HG03439 (cell line): ENCODE results near the gene LYAR.
A peak's percentile ranks its signal among the peaks of the same experiment; 100 is the strongest.

Experiments
- ATAC-seq: cut with Tn5 transposase; IDR thresholded peaks from one replicate; pipeline ENCODE4 v1.9.1; 2021; ENCODE audit warnings: mild to moderate bottlenecking, moderate library complexity; ENCODE audit not compliant: unreplicated experiment

The LYAR gene

GRCh38 chr4:4316150-4316495, 26.2 kb upstream of the LYAR start:
- ATAC-seq = no peak

- no peak for ATAC-seq
Observed at GRCh38 chr4:4315461-4316149, 25.7 kb upstream of the LYAR start.

DNA sequence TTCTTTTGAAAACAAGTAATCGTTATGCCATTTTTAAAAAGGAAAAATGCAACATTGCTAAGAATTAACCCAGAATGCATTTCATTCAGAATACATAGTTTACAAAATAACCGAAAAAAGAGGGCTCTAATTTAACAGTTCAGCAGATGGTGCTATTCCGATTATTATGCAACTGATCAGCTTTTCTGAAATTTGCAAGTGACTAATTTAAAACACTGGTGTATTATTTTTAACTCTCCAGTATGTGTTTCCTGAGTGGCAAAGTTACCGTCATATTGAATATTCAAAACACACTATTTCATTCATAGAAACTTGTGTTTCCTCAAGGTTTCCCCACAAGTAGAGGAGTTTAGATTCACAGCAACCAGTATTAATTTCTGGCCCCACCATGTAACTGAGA, 21.2 kb upstream of the LYAR start:
- no peak for ATAC-seq

DNA sequence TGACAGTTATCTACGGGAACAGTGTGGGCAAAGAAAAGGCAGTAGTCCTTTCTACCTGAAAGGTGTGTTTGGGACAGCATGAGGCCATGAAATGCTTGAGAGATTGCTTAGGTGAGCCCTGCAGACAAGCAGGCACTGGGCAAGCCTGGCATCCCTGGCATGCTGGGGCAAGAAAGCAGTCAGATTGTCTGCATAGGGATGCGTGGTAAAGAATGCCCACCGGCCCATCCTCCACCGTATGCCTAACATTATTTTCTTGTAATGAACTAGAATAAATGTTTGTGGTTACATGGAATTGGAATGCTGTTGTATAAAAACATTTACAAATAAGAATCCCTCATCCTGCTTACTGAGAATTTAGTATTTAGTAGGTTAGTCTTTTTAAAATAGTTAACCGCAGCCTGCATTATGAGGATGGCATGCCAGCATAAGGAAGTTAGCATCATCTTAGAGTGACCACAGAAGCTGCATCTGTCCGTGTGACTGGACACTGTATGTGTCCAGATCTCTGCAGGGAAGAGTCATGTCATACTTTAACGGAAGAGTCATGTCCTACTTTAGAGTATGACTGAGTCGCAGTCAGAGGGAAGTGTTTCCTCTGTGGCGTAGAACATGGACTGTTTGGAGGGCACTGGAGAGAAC, 19.0 kb upstream of the LYAR start:
- no peak for ATAC-seq

- ATAC-seq = no peak
Observed at GRCh38 chr4:4306920-4307319, 17.0 kb upstream of the LYAR start.

GRCh38 chr4:4302416-4302815, 12.5 kb upstream of the LYAR start:
- ATAC-seq = no peak

DNA sequence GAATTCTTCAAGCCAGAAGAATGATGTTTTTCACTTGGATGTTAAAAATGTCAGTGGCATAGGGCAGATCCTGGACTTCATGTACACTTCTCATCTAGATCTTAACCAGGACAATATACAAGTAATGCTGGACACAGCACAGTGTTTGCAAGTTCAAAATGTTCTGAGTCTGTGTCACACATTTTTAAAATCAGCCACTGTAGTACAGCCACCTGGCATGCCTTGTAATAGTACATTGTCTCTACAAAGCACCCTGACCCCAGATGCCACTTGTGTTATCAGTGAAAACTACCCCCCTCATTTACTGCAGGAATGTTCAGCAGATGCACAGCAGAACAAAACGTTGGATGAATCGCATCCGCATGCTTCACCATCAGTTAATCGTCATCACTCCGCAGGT, 12.0 kb upstream of the LYAR start:
- no peak for ATAC-seq

DNA sequence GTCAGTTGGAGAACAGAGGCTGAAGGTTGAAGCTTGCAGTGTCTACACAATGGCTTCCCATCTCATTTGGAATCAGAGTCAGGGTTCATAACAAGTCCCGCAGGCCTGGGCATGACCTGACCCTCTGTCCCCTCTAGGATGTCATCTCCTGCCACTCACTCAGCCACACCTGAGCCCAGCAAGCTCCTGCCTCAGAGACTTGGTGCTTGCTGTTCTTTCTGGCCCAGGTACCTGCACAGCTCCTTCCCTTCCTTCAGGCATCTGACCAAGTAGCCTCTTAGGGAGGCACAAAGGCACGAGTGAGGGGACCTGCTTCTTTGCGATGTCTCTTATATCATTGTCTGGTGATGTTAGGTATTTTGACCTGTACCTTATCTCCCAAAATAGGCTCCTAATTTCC, 9.1 kb upstream of the LYAR start:
- no peak for ATAC-seq

DNA sequence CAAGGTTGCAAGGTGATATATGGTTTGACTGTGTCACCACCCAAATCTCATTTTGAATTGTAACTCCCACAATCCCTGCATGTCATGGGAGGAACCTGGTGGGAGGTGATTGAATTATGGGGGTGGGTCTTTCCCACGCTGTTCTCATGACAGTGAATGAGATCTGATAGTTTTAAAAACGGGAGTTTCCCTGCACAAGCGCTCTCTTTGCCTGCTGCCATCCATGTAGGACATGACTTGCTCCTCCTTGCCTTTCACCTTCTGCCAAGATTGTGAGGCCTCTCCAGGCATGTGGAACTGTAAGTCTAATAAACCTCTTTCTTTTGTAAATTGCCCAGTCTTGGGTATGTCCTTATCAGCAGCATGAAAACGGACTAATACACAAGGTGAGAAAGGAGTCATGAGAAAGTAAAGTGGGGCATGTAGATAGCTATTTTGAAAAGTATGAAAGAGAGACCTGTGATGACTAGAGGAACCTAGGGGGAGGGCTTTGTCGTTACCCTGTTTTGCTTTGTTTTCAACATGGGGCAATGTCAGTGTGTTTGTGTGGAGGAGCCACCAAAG, 6.4 kb upstream of the LYAR start:
- no peak for ATAC-seq

GRCh38 chr4:4293279-4293678, 3.3 kb upstream of the LYAR start:
- ATAC-seq = no peak

DNA sequence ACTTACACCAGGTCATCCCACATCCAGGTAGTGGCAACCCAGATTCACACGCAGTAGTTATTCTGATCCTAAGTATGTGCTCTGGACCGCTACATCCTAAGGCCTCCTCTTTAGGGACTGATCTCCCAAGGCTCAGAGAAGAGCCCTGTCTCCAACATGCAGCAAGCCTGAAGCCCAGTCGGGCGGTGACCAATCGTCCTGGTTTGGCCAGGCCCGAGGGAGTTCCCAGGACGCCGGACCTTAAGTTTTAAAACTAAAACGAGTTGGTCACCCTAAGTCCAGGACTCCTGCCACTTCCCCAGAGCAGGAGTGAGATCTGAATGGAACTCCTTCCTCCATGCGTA, 385 bp downstream of the LYAR start:
- peak; percentile 22 for ATAC-seq

GRCh38 chr4:4289055-4289454, 899 bp downstream of the LYAR start:
- no peak for ATAC-seq

DNA sequence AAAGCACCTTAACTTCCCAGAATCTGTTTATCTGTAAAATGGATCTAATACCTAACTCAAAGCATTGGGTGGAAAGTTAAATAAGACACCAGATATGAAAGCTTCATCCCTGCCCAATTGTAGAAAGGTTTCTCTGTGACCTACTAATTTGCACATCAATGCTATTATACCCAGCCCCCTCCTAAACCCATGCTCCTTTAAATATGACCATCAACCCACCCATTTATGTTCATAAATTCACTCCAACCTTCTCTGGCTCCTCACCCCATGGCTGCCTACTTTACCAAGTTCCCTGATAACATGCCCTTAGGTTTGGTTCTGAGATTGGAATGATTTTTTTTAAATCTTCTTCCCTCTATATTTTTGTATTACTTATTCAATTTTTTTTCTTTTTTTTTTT, 1.9 kb downstream of the LYAR start:
- no peak for ATAC-seq

GRCh38 chr4:4284827-4285618, 4.9 kb downstream of the LYAR start:
- ATAC-seq = no peak

- no peak for ATAC-seq
Observed at GRCh38 chr4:4281787-4282186, 8.2 kb downstream of the LYAR start.

- ATAC-seq = no peak
Observed at GRCh38 chr4:4277531-4277930, 12.4 kb downstream of the LYAR start.

DNA sequence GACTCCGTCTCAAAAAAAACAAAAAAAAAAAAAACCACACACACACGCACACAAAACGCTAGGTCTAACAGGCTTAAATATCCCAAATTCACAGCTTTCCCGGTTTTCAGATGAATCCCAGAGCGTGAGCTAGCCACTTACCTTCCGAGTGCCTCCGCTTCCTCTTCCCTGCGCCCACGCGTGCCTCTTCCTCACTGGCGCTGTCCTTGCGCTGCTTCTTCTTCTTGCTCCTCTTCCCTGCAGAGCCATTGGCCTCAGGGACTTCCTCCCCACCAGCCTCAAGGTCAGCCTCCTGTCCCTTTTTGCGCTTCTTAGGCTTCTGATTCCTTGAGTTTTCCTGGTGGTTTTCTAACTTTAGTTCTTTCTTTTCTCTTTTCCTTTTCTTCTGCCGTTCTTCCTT, 15.7 kb downstream of the LYAR start:
- no peak for ATAC-seq

DNA sequence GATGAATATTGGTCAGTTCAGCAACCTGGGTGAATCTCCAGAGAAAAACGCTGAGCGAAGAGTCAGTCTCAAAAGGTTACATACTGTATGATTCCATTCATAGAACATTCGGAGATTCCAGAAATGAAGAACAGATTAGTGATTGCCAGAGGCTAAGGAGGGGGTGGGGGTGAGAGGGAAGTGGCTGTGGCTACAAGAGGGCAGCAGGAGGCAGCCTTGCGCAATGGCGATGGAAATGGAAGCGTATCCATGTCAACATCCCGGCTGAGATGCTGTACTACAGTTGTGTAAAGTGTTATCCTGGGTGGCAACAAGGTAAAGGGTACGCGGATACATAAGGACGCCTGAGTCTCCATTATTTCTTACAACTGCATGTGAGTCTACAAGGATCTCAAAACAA, 18.0 kb downstream of the LYAR start:
- no peak for ATAC-seq

GRCh38 chr4:4270529-4270928, 19.4 kb downstream of the LYAR start:
- ATAC-seq = no peak

DNA sequence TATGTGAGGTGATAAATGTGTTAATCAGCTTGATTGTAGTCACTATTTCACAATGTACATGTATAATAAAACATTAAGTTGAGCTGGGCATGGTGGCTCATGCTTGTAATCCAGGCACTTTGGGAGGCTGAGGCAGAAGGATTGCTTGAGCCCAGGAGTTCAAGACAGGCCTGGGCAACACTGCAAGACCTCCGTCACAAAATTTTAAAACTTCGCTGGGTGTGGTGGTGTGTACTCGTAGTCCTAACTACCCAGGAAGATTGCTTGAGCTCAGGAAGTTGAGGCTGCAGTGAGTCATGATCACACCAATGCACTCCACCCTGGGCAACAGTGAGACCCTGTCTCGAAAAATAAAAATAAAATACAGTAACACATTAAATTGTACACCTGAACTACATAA, 20.1 kb downstream of the LYAR start:
- no peak for ATAC-seq

DNA sequence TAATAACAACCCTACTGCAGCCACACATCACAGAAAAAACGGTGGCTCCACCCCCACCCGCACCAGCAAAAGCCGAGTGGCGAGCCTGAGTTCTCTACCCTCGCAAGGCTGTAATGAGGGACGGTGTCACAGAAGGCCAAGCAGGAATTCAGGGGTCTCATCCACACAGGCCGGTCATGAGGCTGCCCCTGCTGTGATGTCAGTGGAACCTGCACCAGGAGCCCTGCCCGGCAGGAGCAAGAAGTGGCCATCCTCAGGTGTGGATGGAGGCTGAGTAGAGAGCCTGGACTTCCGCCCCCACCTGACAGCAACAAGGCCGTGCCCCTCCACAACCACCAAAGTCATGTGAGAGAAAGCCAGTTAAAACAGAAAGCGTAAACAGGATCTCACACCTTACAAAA, 20.6 kb downstream of the LYAR start:
- ATAC-seq = no peak

GRCh38 chr4:4268776-4269175, 21.2 kb downstream of the LYAR start:
- ATAC-seq = no peak
